VCaP (cell line): Measurements from ENCODE around the gene DMBX1.

Source experiments
- H3K27ac ChIP-seq: fragments of 450-650 bp; 2 replicates; pipeline ENCODE4 v1.5.1; 2017
- TF ChIP-seq, protein P1 (sequence below): fragments of 450-650 bp; conservative IDR thresholded peaks from 2 replicates; pipeline ENCODE4 v1.5.1; 2017; ENCODE audit warnings: mild to moderate bottlenecking, moderate library complexity

The DMBX1 gene

DNA sequence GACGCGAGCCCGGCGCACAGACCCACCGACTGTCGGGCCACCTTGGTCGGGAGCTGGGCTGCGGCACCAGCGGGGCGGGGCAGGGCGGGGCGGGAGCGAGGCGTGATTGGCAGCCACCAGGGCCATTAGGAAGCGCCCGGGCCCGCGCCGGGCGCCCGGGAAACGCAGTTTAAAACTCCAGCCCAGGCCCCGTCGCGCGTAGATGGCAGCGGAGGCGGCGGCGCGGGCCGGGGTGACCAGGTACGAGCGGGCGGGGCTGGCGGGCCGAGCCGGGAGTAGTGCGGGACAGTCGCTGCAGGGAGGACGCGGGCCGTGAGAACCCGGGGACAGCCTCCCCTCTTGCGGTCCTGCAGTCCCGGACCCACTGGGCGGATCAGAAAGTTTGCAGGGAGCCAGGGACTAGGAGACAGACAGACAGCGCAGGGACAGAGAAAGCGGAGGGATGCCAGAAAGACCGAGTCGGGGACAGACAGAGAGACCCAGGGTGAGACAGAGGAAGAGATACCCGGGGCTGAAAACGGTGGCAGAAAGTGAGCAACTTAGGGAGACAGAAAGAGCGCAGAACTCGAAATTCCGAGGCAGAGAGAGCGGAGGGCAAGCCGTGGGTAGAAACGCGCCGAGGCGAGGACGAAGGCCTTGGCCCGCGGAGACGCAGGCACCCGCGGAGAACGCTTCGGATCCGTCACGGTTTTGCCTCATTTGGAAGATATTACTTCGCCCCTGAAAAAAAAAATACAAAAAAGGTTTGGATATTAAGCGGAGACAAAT is at the start of gene DMBX1:
DMBX1 (plus strand) TSS at position 199 of the 768 bp plus-strand sequence. CDS start 17,175 bp downstream, outside the sequence.
- H3K27ac ChIP-seq = peak within 1 kb of the TSS; percentile 33; the same call in 1 of the 2 replicates
- TF ChIP-seq, protein P1, sequence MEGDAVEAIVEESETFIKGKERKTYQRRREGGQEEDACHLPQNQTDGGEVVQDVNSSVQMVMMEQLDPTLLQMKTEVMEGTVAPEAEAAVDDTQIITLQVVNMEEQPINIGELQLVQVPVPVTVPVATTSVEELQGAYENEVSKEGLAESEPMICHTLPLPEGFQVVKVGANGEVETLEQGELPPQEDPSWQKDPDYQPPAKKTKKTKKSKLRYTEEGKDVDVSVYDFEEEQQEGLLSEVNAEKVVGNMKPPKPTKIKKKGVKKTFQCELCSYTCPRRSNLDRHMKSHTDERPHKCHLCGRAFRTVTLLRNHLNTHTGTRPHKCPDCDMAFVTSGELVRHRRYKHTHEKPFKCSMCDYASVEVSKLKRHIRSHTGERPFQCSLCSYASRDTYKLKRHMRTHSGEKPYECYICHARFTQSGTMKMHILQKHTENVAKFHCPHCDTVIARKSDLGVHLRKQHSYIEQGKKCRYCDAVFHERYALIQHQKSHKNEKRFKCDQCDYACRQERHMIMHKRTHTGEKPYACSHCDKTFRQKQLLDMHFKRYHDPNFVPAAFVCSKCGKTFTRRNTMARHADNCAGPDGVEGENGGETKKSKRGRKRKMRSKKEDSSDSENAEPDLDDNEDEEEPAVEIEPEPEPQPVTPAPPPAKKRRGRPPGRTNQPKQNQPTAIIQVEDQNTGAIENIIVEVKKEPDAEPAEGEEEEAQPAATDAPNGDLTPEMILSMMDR = no peak

DNA sequence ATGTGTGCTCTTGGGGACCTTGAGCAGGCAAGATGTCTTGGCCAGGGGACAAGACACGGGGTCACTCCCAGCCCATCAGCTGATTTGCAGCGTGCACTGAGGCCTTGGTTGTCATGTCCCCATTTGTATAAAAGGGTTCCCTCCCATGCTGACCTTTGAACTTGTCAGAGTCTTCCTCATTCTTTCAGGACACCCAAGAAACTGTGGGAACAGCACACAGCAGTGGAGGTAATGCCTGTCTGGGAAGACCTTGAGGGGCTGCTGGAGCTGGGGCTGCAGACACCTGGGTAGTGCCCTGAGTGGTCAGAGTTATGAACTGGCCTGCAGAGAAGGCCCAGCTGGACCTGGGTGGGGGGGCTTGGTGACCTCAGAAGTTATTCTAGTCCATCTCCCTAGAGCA is 49.2 kb upstream of the DMBX1 start:
- TF ChIP-seq, protein P1 = no peak
- H3K27ac ChIP-seq = no peak overlapping the region

GRCh38 chr1:46442317-46443161 is 47.1 kb upstream of the DMBX1 start:
- TF ChIP-seq, protein P1 = peak; percentile 72
- H3K27ac ChIP-seq = no peak overlapping the region

- TF ChIP-seq, protein P1 = no peak
- H3K27ac ChIP-seq = peak overlapping the region; percentile 52
Measured at GRCh38 chr1:46444466-46444865, 45.2 kb upstream of the DMBX1 start.

GRCh38 chr1:46445773-46446256 is 43.8 kb upstream of the DMBX1 start:
- TF ChIP-seq, protein P1 = no peak
- no peak overlapping the region for H3K27ac ChIP-seq

- no peak overlapping the region for H3K27ac ChIP-seq
Measured at GRCh38 chr1:46446646-46447498, 42.8 kb upstream of the DMBX1 start.

More at GRCh38 chr1:46446646-46447498, 42.8 kb upstream of the DMBX1 start:
- TF ChIP-seq, protein P1 = peak; percentile 91
